Testis (tissue), 2 donors: ENCODE data around the gene ADD3.

Experiments
- POLR2A ChIP-seq: fragments of 450-650 bp; IDR thresholded peaks from one replicate; pipeline ENCODE4 v1.6.1; 2017; ENCODE audit warnings: antibody characterized with exemption, mild to moderate bottlenecking, moderate library complexity
- TF ChIP-seq, protein P1 (sequence below), 3 experiments: fragments of 450-650 bp in 2 of 3; fragments of 200-600 bp in 1 of 3; sonication (generic) in 1 of 3; IDR thresholded peaks; one replicate each; pipeline ENCODE4 v1.5.1; 2016 to 2019; ENCODE audit warnings: antibody characterized with exemption in 3 of 3, mild to moderate bottlenecking in 2 of 3, moderate library complexity in 1 of 3

DNA sequence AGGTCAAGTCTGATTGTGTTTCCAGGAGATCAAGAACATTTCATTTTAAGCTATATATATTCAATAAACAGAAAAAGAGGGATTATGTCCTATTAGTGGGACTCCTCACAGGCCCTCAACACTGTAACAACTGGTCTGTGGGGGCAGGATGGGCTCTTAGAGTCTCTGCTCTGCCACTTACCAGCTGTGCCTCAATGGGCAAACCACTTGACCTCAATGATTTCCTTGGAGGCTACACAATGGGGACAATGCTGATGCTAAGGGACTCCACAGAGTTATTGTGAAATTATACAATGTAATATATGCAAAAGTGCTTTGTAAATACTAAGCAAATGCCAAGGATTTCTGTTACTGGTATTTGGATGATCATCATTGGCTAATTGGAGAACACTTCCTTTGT lies 166.4 kb downstream of the ADD3 start:
- TF ChIP-seq, protein P1, sequence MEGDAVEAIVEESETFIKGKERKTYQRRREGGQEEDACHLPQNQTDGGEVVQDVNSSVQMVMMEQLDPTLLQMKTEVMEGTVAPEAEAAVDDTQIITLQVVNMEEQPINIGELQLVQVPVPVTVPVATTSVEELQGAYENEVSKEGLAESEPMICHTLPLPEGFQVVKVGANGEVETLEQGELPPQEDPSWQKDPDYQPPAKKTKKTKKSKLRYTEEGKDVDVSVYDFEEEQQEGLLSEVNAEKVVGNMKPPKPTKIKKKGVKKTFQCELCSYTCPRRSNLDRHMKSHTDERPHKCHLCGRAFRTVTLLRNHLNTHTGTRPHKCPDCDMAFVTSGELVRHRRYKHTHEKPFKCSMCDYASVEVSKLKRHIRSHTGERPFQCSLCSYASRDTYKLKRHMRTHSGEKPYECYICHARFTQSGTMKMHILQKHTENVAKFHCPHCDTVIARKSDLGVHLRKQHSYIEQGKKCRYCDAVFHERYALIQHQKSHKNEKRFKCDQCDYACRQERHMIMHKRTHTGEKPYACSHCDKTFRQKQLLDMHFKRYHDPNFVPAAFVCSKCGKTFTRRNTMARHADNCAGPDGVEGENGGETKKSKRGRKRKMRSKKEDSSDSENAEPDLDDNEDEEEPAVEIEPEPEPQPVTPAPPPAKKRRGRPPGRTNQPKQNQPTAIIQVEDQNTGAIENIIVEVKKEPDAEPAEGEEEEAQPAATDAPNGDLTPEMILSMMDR (IDR thresholded peaks at IDR 0.05) = no peak
- no peak for TF ChIP-seq POLR2A
